Testis (tissue), 3 donors: Measurements from ENCODE around the gene RTL1. TPM values are rescaled to one million over a fixed set of nuclear protein-coding genes. Genes with fewer than 3 reads are reported as not detected.

Source experiments
- DNase-seq: peaks from one replicate; pipeline ENCODE4 v3.0.0-alpha.2; 2019
- H3K27ac ChIP-seq, 2 donors: fragments of 200-600 bp; sonication (generic); one replicate each; pipeline ENCODE4 v1.5.1; 2019
- H3K27me3 ChIP-seq: fragments of 200-600 bp; sonication (generic); one replicate; pipeline ENCODE4 v1.5.1; 2019
- H3K36me3 ChIP-seq: fragments of 200-600 bp; sonication (generic); one replicate; pipeline ENCODE4 v1.5.1; 2017; ENCODE audit warnings: low read depth; ENCODE audit errors: missing control alignments
- H3K4me1 ChIP-seq: fragments of 200-600 bp; sonication (generic); one replicate; pipeline ENCODE4 v1.5.1; 2019
- H3K4me3 ChIP-seq, 2 donors: fragments of 200-600 bp; sonication (generic); one replicate each; pipeline ENCODE4 v1.5.1; 2017 to 2019
- H3K9me3 ChIP-seq: fragments of 200-600 bp; sonication (generic); one replicate; pipeline ENCODE4 v1.5.1; 2017
- CTCF ChIP-seq, 3 experiments: fragments of 450-650 bp in 2 of 3; fragments of 200-600 bp in 1 of 3; sonication (generic) in 1 of 3; IDR thresholded peaks; one replicate each; pipeline ENCODE4 v1.5.1; 2016 to 2019; ENCODE audit warnings: antibody characterized with exemption in 3 of 3, mild to moderate bottlenecking in 2 of 3, moderate library complexity in 1 of 3
- POLR2A ChIP-seq: fragments of 450-650 bp; IDR thresholded peaks from one replicate; pipeline ENCODE4 v1.6.1; 2017; ENCODE audit warnings: antibody characterized with exemption, mild to moderate bottlenecking, moderate library complexity
- WGBS, 2 donors: methylation state at CpG; one replicate each; pipeline ENCODE4 v1.1.5; 2018; 5-methylcytosine and 5-hydroxymethylcytosine counted together
- intact Hi-C: fragments of 100-400 bp; cut with DNase I; formaldehyde crosslinking; loops from one replicate; pipeline ENCODE4 v1.15.1; 2023; ENCODE audit warnings: low total_unique reads
- polyA plus RNA-seq: library from polyadenylated mRNA; stranded (reverse); fragments of 350-450 nt; fragmentation: Illumina TruSeq; extraction: RNeasy Lipid Tissue Mini Kit (QIAGEN cat#74804); gene quantifications from one replicate; pipeline ENCODE4 v1.2.3, GENCODE V29; 2014; ENCODE audit warnings: low read depth, low replicate concordance; ENCODE audit not compliant: insufficient read depth
- total RNA-seq, 2 donors: library from RNA; depleted of rRNA; stranded (reverse); fragments of >200 nt; gene quantifications; one replicate each; pipeline ENCODE4 v1.2.3, GENCODE V29; 2016

RTL1 gene
- total and polyA plus RNA-seq, 3 donors from 2014 or later: 0.34 to 1.2 (median 0.94) TPM

- no peaks in the 10 kb centered on the region for H3K27me3 ChIP-seq
- no peaks in the 10 kb centered on the region for H3K9me3 ChIP-seq
- no peaks in the 10 kb centered on the region for H3K4me1 ChIP-seq
- 84 to 87% methylated on average over 19 to 20 of the region's 20 CpGs for WGBS, 2 donors
- H3K4me3 ChIP-seq: no peak overlapping the region
- intact Hi-C loops: no loop called here
- no peaks in the 10 kb centered on the region for H3K36me3 ChIP-seq
- H3K27ac ChIP-seq: no peak overlapping the region
- no peak for DNase-seq
- TF ChIP-seq CTCF (IDR thresholded peaks at IDR 0.05): no peak
- no peak for TF ChIP-seq POLR2A
These were observed 47.2 kb downstream of the RTL1 start for GRCh38 chr14:100856056-100856950.

- Histone ChIP-seq H3K27ac (no peak overlapping the region), H3K4me1 (no peaks in the 10 kb centered on the region), H3K4me3 (no peak overlapping the region), H3K27me3 (no peaks in the 10 kb centered on the region), H3K36me3 (no peaks in the 10 kb centered on the region), H3K9me3 (no peaks in the 10 kb centered on the region)
- TF ChIP-seq CTCF (IDR thresholded peaks at IDR 0.05): no peak
- 86 to 87% methylated on average over 18 of the region's 18 CpGs for WGBS, 2 donors
- DNase-seq: no peak
- intact Hi-C loops: no loop called here
These were observed 48.1 kb downstream of the RTL1 start for GRCh38 chr14:100855256-100855930.

GRCh38 chr14:100854435-100854834 is 49.1 kb downstream of the RTL1 start:
- DNase-seq: no peak
- TF ChIP-seq CTCF (IDR thresholded peaks at IDR 0.05) (no peak), POLR2A (no peak)
- no peaks in the 10 kb centered on the region for H3K36me3 ChIP-seq
- intact Hi-C loops: no loop called here
- no peaks in the 10 kb centered on the region for H3K27me3 ChIP-seq
- WGBS, 2 donors: 95 to 100% methylated on average over 5 of the region's 5 CpGs
- H3K4me3 ChIP-seq: no peak overlapping the region
- no peaks in the 10 kb centered on the region for H3K4me1 ChIP-seq
- H3K9me3 ChIP-seq: no peaks in the 10 kb centered on the region
- no peak overlapping the region for H3K27ac ChIP-seq

- TF ChIP-seq POLR2A (no peak), CTCF (IDR thresholded peaks at IDR 0.05) (no peak)
- peak; percentile 33 for DNase-seq
These were observed 51.4 kb downstream of the RTL1 start for GRCh38 chr14:100851946-100852620.

More at GRCh38 chr14:100851946-100852620, 51.4 kb downstream of the RTL1 start:
- Histone ChIP-seq H3K27ac (no peak overlapping the region), H3K4me3 (no peak overlapping the region), H3K4me1 (no peaks in the 10 kb centered on the region), H3K9me3 (no peaks in the 10 kb centered on the region), H3K27me3 (no peaks in the 10 kb centered on the region), H3K36me3 (no peaks in the 10 kb centered on the region)
- WGBS, 2 donors: 75 to 77% methylated on average over 12 to 14 of the region's 14 CpGs
- intact Hi-C loops: no loop called here
